IPS-NIHi11 (cell line): ENCODE measurements around the gene RAET1L.
"Not testable (repeated sequence)": the region's sequence is repeated elsewhere in the genome, so short reads cannot be mapped to it uniquely, and the experiment has no call there.

Source experiments
- DNase-seq: peaks from one replicate; pipeline ENCODE4 v3.0.0; 2012; ENCODE audit warnings: mixed read lengths, low spot score

The RAET1L gene

DNA sequence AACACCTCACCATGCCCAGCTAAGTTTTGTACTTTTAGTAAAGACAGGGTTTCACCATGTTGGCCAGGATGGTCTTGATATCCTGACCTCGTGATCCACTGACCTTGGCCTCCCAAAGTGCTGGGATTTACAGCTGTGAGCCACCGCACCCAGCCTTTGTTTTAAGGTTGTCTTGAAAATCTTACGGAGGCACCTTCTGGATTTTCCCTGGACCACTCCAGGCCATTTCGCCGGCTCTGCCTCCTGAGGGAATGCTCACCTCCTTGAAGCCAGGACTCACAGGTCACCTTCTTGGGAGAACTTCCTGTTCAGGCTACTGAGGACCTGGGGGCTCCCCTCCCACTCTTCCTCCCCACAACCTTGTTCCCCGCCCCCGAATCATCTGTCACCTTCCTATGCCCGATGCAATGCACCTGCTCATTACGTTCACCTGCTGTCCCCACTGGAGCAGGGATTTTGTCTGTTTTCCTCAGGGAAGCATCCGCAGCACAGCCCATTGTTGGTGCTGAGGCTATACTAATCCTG lies 19.4 kb upstream of the RAET1L start:
- no peak for DNase-seq

DNA sequence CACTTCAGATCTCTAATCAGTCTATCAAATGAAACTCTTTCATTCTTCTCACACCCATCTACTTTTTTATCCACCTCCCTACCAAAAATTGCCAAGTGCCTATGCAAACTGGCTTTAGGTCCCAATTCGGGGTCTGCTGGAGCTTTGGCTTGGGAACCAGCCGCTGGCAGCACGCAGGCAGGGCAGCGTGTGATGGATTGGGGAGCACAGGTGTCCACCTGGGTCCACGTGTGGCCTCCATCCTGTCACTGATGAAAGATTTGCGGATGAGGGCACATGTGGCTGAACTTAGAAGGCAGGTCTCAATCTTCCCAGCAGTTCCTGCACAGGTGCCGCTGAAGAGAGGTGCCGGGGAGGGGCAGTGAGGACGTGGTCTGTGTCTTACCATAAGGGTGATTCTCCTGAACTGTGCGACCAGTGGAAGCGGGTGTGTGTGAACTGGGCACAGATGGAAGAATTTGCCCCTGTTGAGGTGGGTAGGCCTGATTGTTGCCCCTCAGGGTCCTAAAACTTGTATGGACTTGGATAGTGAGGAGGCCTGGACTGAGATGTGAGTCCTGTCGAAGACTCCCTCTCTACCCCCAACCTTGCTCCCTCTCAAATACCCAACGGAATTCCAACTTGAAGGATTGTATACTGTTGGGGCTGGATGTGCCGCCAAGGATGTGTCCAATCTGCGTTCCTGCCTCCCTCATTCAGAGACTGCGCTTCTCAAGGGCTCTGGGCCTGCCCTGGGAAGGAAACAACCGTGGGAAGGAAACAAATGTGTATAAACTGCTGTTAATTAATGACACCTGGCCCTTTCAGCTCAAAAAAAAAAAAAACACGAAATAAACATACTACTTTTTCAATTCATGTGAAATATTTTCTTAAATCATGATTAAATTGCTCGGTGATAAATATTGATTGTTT lies 18.4 kb upstream of the RAET1L start:
- DNase-seq: no peak

DNA sequence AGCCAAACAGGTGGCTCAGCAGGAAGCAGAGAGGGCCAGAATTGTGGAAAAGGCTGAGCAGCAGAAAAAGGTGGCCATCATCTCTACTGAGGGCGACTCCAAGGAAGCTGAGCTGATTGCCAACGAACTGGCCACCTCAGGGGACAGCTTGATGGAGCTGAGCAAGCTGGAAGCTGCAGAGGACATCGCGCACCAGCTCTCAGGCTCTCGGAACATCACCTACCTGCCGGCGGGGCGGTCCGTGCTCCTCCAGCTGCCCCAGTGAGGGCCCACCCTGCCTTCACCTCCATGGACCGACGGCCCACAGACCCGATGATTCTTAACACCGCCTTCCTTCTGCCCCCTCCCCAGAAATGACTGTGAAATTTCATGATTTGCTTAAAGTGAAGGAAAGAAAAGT lies 17.8 kb upstream of the RAET1L start:
- no peak for DNase-seq

DNA sequence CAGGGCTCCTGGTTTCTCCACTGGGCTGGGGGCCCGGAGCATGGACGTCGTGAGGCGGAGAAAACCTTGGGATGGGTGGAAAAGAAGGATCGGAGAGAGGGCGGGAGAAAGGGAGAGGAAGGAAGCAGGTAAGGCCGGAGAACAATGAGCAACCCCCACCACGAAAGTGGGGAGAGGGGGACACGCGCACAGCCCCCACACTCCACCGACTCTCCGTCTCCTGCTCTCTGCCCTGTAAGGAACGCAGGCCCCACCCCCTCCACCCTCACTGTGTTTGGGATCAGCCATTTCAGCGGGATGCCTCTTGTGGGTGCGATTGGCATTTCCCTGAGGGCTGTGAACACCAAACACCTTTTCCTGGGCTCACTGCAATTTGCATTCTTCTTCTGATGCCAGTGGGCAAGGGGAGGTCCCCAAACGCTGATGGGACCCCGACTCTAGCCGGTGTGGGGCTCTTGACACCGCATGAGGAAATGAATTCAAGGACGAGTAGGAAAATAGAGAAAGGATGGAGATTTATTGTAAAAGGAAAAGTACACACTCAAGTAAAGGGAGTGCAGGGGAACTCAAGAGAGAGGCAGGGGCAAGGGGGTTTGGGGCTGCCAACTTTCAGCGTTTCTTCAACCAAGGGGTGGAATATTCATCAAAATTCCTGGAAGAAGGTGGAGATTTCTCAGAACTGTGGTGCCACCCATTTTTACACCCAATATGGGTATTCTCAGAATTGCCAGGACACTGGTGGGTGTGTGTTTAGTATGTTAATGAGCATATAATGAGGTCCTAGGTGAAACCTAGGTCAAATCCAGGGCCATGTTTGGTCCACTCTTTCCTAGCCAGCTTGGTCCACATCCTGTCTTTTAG lies 13.1 kb upstream of the RAET1L start:
- no peak for DNase-seq

DNA sequence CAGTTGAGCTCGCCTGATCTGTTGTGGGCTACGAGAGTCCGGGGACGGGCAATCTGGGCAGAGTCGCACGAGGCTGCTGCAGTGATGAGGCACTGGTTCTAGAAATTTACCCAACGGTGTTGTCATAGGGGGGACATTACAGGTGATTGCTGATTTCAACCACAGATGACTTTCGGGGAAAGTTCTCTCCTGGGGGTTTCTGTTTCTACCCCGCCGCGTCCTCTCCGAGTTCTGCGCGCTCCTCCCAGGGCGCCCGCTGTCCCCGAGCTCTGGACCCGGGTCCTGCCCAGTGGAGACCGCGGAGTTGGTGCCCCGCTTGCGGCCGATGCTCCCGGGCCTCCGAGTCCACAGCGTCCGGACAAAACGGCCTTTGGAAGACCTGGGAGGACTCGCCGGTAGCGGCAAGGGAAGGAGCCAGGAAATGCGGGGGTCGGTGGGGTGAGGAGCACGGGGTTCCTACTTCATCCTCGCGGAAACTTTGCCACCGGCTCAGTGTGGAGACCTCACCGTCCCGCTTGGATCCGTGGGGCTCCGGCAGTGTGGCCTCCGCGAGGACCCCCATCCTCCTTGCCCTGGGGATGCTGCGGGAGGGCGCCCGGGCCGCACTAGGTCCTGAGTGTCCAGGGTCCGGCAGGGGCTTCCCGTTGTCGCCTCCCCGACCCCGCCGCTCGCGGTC lies 12.3 kb upstream of the RAET1L start:
- DNase-seq: no peak

DNA sequence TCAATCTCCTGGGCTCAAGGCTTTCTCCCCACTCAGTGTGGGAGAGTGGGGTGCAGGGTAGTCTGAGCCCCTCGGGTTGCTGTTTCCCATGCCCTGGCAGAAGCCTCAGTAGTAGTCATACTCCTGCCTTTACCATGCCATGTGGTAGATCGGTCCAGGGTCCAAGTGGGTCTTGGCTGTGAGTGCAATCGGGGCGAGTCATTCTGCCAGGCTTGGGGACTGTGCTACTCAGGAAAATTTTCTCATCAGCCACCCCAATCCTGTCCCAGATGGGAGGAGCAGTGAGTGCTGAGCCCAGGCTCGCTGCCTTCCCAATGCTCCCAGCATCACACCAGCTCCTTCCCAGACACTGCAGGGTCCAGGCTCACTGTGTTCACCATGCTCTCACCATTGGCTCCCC lies 10.7 kb upstream of the RAET1L start:
- no peak for DNase-seq

DNA sequence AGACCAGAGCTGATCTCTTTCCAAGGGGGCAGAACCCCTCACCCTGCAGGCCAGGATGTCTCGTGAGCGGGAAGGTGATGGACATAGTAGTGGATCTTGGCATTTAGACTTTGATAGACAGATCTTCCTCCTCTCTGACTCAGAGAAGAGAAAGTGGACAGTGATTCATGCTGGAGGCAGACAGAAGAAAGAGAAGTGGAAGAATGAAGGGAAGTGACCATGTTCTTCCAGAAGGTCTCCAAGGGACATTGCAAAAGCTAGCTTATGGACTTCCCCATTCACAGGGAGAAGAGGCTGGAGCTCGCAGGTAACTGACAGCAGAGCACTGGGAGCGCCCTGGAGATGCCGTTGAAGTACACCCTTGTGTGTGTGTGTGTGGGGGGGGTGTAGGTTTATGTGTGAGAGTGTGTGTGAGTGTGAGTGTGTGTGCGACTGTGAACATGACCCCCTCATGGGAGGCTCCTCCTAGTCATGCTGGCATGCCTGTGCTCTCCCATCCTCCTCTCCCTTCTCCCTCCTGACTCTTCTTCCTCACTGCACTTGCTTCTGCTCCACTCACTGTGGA lies 8.0 kb upstream of the RAET1L start:
- no peak for DNase-seq

DNA sequence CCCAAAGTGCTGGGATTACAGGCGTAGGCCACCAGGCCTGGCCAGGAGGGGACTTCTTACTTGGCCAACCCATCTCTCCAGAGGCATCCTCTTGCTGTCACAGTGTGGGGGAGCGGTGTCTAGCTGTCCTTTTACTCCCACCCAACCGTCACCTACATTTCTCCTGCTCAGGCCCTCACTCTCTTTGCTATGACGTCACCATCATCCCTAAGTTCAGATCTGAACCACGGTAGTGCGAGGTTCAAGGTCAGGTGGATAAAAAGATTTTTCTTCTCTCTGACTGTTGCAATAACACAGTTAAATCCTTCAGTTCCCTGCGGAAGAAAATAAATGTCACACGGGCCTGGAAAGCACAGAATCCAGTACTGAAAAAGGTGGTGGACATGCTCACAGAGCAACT lies 7.3 kb upstream of the RAET1L start:
- no peak for DNase-seq

DNA sequence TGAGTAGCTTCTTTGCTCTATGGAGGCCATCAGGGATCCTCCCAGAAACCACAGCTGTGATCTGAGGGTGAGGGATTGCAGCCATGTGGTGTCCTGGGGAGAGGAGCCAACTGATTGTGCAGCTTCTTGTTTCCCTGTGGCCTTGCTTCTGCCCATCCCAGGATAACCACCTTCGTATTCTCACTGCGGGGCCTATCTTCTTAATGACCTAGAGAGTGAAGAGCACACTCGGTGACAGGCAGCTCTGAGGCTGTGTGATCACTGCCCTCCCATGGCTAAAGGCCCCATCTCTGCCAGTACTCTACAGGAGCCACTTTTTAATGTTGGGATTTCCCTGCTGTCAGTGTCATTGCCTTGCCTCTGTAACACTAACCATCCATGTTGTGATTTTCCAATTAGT lies 5.3 kb upstream of the RAET1L start:
- DNase-seq: no peak

DNA sequence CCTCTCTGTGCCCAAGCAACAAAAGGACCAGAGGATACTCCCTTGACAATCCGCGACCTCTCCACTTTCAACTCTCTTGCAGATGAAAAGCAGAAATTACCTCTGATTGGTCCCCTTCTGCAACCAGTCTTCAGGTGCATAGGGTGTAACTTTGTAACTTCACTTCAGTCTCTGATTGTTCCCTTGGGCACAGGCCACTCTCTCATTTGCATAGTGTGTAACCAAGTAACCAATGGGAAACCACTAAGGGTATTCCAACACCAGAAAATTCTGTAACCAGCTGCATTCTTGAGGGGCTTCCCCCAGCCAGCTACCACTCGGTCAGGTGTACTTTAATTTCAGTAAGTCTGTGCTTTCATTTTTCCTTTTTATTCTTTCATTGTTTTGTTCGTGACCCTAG lies 4.4 kb upstream of the RAET1L start:
- DNase-seq: peak; percentile 32

DNA sequence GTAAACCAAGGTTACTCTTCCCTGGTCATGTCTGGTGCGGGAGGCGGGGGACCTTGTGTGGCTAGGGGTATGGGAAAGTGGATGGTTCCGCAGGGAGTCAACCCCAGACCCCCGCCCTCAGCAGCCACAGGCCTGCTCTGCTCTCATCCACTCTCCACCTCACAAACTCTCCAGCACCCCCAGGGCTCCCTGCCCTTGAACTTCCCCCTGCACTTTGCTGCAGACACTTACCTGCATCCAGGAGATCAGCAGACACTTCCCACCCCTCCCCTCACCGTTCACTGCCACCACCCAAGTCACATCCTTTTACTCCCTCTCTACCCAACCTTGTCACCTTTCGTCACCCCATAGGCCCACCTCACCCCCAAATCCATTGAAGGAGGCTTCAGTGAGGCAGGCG lies 3.9 kb upstream of the RAET1L start:
- DNase-seq: no peak

DNA sequence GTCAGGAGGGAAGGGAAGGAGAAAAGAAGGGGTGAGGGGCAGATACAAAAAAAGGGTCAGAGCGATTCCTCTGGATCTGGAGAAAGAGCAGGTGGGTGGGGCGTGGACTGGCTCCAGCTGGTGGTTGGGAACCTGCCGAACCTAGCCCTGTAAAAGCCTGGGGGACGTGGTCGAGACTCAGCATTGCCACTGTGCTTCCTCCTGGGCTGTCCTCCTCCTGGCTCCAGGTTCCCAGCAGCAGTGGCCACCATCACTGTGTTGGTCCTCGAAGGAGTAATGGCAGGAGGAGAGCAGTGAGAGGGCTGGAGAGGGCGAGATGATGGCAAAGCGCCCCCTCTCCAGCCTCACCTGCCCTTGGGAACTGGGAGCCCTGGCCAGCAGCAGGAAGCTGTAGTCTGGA lies 3.5 kb upstream of the RAET1L start:
- DNase-seq: no peak

DNA sequence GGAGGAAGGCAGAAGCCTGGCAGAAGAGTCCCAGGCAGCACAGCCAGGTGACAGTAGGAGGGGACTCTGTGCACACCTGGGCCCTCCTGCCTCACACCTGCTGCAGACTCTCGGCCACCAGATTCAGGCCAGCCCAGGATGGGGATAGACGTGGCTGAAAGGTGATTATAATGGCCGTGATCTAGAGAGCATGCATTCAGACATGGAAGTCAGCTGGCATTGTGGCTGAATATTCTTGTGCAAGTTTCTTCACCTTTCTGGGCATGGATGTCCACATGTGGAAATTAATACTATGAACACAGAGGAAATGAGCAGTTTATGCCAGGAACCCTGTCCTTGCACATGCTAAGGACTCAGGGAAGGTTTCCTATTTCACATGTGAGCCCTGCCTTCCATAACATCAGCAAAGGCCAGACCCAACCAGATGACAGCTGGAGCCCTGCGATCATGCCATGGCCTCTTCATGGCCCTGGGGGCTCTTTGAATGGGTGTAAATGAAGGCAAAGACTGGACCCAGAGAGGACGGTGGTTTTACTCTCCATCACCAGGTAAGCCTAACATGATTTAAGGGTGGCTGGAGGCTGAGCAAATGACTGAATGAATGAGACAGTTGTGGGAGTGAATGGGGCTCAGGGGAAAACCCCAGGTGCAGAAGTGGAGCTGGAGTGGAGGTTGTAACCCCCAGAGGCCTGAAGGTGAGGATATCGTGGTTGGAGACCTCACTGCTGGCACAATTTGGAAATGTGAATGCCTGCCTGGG lies 2.7 kb upstream of the RAET1L start:
- DNase-seq: no peak

DNA sequence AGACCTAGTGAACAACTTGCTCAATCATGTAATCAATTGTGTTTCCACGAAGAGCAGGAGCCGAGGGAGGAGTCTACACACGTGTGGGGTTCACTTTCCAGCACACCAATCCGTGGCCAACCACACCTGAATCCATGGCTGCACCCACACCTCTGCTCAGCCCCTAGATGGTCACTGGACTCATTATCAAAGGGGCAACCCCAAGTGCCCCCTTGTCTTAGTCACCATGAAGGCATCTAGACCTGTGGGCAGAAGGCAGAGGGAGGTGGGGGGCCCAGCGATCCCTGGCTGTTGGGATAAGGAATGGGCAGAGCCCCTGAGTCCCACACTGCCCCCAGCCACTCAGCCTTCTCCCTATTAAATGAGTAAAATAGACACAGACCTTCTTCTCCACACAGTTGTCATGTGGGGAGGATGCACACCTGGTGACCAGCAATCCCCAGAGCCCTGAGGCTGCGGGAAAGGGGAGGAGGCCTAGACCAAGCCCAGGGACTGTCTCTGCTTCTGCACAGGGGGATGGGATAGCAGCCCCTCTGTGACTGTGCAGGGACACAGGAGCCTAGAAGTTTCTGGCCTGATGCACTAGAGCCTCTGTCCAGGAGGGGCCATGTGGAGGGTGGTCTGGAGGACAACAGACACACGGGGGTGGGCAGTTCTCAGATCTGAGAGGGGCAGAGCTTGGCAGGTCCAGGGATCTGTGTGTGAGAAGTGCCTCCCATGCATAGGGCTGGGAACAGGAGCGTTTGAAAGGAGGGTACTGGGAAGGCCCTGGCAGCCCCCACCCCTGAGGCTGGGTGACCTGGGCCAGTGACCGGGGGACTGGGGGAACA lies 1.9 kb upstream of the RAET1L start:
- no peak for DNase-seq

DNA sequence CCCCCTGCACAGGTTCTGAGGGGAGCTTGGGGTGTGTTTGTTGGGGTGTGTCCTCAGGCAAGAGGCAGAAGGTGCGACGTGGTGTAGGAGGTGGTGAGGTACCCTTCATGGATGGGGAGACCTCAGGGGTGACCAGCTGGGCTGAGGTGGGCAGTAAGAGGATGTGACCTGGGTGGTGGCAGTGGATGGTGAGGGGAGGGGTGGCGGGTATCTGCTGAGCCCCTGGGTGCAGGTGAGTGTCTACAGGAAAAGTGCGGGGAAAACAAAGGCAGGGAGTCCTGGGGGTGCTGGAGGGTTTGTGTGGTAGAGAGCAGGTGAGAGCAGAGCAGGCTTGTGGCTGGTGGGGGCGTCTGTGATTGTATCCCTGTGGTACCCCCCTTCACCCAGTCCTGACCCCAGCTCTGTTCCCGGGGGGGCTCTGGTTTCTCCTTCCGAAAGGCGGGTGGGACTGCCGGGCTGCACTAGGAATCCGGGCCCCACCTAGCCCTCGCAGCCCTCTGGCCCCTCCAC lies 631 bp downstream of the RAET1L start:
- no peak for DNase-seq

DNA sequence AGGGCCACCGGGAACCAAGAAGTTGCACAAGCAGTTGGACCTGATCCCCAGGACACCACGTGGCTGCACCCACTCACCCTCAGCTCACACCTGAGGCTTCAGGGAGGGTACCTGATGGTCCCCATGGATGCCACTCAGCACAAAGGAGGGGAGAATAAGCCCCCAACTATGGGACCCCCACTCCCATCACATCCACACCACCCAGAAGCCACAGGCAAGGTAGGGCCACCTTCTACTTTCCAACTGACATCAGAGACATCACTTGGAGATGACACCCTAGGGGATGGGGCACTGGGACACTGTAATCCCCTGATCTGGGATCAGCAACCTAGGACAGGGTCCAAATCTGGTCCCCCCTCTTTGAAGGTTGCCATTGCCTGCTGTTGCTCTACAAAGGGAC lies 1.3 kb downstream of the RAET1L start:
- DNase-seq: not testable (repeated sequence)

DNA sequence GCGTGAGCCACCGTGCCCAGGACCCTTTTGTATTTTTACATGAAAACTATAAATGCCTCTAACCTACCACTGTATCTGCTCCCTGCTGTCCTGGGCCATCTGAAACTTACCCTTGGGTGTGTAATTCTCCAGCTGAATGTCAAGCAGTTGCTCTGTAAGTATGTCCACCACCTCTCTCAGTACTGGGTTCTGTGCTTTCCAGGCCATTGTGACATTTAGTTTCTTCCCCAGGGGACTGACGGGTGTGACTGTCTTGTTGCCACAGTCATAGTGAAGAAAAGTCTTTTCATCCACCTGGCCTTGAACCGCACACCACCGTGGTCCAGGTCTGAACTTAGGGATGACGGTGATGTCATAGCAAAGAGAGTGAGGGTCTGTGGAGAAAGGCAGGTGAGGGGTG lies 3.5 kb downstream of the RAET1L start:
- not testable (repeated sequence) for DNase-seq

DNA sequence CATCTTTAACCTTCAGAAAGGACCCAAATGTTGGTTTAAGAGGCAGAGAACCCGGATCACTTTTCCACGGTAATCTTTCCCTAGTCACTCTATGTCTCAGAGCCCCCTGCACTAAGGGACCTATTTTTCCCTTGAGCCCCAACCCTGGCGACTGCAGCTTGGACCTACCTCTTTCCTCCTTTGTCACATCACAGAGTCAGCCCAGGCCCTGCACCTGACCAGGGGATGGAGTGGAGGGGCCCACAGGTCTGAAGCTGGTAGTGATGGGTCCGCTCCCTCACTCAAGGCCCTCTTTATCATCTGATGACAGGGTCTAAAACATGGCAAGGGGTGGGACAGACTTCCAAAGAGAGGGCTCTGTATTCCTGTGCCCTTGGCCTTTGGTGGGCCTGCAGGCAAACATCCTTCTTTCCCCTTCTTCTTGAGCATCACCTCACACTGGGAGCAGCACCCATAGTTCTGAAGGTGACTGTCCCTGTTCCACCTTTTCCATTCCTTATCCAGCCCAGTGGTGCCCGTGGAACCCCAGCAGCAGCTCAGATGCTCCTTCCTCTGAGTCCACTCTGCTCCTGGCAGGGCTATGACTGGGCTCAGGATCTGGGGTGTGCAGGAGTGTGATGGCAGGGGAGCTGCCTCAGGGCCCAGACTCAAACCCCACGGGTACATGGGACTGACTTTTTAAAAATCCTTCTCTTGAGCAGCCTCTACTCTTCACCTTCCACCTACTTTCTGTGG lies 6.3 kb downstream of the RAET1L start:
- no peak for DNase-seq

DNA sequence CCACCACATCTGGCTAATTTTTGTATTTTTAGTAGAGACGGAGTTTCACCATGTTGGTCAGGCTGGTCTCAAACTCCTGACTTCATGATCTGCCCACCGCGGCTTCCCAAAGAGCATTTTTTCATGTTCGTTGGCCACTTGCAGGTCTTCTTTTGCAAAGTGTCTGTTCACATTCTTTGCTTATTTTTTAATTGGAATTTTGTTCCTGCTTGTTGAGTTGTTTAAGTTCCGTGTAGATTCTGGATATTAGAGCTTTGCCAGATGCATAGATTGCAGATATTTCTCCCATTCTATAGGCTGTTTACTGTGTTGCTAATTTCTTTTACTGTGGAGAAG lies 8.2 kb downstream of the RAET1L start:
- not testable (repeated sequence) for DNase-seq
